Stimulated activated CD4-positive, alpha-beta T cell treated with anti-CD3 and anti-CD28 coated beads, Interleukin-12 subunit alpha, Interleukin-12 subunit beta, amount 100 ng/mL, for 24 hours (primary cell): ENCODE measurements around the gene ZBTB8OS.
A peak's percentile ranks its signal among the peaks of the same experiment; 100 is the strongest.
"Not testable (repeated sequence)": the region's sequence is repeated elsewhere in the genome, so short reads cannot be mapped to it uniquely, and the experiment has no call there.

Experiments used
- DNase-seq, 2 experiments: peaks; one replicate each; pipeline ENCODE4 v3.0.0-alpha.2; 2020; ENCODE audit warnings: low read depth in 2 of 2

ZBTB8OS gene

DNA sequence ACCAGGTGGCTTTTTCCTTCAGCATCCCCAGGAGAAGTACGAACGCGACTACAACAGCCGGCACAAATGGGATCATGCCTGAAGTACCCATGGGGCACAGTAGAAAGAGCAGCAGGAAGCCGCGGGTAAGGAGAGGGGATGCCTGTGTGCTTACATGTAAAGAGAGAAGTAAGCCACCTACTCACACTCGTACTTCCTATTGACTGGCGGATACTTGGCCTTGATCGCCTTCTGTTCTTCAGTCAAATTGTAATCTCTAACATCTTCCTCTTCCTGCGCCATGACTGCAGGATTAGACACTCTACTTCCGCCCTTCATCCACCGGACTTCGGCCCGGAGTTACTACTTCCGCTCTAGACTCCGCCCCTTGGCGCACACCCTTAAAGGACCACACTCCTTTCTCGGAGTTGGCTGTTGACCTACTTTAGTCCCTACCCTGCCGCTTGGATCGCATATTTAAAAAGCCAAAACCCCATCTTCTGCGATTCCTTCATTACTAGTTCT, at the start of gene ZBTB8OS:
Gene ZBTB8OS, minus strand, starts transcription at position 303 of the 504 bp plus-strand sequence. Its CDS starts 21 bp downstream, at position 282.
- DNase-seq: peak; percentile 66 to 81

- DNase-seq: not testable (repeated sequence)
Observed at GRCh38 chr1:32696996-32697395, 46.6 kb upstream of the ZBTB8OS start.

GRCh38 chr1:32696041-32696440, 45.7 kb upstream of the ZBTB8OS start:
- DNase-seq: no peak

- DNase-seq: no peak
Observed at GRCh38 chr1:32695098-32695904, 45.0 kb upstream of the ZBTB8OS start.

GRCh38 chr1:32693455-32694174, 43.3 kb upstream of the ZBTB8OS start:
- DNase-seq: no peak

DNA sequence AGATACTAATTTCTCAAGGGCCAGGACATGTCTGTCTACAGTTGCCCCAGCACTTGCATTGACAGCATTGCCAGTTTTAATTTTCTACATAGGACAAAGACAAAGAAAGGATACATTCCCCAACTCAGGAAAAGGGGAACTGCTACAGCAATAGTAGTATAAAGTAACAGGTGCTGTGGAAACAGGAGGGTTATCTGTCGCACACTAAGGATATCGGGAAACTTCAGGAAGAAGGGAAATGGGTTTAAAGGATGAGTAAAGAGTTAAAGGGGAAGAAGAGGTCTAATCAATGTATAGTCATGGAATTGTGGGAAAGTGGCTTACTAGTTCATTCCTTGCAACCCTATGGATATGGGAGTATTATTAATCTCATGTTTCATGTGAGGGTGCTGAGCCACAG, 36.0 kb upstream of the ZBTB8OS start:
- no peak for DNase-seq

DNA sequence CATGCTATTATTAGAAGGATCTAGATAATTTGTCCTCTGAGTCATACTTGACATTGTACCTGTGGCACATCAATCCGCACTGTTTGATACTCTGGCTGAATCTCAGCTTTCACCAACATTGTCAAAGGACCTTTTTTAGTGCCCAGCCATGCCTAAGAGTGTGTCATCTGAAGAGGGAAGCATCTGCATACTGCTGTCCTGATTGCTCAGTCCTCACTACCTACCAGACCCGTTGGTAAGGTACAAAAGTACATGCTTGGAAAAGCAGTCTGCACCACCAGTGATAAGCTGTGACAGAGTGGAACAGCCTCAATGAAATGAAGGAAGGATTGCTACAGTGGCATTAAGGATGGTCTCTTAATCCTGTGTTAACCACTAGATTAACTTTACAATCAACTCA, 35.1 kb upstream of the ZBTB8OS start:
- DNase-seq: no peak

- no peak for DNase-seq
Observed at GRCh38 chr1:32684167-32684811, 33.9 kb upstream of the ZBTB8OS start.

DNA sequence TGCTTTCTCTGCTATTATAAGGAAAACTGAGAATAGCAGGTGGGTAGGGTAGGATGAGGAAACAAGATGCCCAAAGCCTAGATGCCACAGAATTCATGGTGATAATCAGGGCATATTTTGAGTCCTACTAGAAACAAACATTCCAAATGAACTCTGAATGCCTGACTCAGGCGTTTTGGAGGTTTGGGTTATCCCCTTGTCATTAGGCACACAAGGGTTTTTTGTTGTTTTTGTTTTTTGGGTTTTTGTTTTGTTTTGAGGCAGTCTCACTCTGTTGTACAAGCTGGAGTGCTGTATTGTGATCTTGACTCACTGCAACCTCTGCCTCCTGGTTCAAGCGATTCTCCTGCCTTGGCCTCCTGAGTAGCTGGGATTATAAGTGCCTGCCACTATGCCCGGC, 33.0 kb upstream of the ZBTB8OS start:
- no peak for DNase-seq

GRCh38 chr1:32681999-32682398, 31.6 kb upstream of the ZBTB8OS start:
- no peak for DNase-seq

GRCh38 chr1:32681509-32681908, 31.2 kb upstream of the ZBTB8OS start:
- no peak for DNase-seq

DNA sequence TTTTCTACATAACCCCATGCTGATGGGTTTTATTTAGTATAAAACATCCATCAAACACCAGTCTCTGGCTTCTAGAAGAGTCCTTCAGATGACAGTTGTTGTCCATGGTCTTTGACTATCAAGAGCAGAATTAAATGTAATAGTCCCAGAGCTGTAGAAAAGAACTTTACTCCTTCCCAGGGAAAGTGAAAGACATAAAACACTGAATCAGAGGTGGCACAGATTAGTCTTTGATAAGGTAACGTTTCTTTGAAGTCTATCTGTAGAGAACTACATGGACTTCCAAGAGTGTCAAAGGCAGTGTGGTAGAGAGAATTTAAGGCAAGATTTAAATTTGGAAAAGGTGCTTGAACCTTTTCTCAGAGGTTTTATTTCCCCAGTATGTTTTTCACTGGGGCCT, 30.3 kb upstream of the ZBTB8OS start:
- no peak for DNase-seq

DNA sequence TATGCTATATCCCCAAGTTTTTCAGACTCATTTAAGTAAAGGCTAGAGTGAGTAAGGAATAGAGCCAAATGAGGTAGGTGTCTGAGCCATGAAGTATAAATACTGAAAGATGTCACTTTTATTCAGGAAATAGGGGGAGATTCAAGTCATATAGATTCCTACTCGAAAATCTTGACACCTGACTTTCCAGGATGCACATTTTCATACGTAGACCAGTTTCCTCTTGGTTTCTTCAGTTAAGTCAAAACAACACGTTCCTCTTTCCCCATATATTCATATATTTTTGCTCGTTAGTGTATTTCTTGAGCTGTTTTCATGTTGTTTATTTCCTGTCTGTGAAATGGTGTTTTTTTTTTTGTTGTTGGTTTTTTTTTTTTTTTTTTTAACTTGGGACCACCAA, 29.6 kb upstream of the ZBTB8OS start:
- DNase-seq: not testable (repeated sequence)

DNA sequence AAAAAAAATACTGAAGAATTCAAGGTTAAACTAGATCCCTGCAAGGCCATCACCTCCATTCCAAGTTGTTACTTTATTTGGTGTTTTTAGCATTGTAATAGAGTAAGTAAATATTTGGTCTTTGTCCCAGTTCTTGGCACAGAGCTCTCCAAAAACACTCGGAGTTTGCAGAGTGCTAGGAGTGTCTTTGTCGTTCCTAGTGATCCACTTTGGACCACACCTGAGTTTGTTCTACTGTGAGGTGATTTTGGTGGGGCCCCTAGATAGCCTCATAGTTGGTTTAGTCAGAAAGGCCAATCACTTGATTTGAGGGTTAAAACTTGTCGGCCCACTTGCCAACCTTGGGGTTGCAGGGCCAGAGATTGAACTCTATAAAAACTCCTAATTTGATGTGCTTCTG, 26.6 kb upstream of the ZBTB8OS start:
- no peak for DNase-seq

- DNase-seq: not testable (repeated sequence)
Observed at GRCh38 chr1:32668716-32669115, 18.4 kb upstream of the ZBTB8OS start.

- DNase-seq: no peak
Observed at GRCh38 chr1:32666901-32667566, 16.7 kb upstream of the ZBTB8OS start.

DNA sequence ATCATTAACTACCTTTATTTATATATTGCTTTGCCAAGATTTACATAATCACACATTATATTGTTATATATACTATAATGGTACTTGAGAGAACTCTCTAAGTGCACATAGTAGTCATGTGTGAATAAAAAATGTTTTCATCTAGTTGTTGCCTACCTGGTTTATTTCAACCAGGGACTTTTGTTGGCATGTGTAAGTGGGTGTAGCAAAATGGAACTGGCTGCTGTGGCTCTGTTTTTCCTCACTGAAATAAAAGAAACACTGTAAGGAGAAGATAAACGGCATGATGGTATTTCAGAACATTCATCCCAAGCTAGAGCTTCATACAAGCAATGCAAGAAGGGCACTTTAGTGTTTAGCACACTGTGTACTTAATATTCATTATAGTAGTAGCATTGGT, 15.6 kb upstream of the ZBTB8OS start:
- no peak for DNase-seq

DNA sequence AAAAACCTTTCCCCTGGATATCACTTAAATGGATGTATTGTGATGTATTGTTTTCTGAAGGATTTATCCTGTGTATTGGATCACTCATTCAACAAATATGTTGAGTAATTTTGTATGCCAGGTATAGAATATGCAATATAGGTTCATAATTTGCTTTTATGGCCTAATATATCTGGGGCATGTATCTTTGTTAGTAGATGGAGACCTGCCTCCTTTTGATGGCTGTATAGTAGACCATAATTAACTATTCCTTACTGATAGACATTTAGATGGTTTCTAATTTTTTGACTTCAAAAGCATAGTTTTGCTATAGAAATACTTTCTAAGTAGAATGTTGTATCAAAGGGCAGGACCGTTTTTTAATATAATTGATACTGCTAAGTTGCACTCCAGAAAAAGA, 9.2 kb upstream of the ZBTB8OS start:
- no peak for DNase-seq

DNA sequence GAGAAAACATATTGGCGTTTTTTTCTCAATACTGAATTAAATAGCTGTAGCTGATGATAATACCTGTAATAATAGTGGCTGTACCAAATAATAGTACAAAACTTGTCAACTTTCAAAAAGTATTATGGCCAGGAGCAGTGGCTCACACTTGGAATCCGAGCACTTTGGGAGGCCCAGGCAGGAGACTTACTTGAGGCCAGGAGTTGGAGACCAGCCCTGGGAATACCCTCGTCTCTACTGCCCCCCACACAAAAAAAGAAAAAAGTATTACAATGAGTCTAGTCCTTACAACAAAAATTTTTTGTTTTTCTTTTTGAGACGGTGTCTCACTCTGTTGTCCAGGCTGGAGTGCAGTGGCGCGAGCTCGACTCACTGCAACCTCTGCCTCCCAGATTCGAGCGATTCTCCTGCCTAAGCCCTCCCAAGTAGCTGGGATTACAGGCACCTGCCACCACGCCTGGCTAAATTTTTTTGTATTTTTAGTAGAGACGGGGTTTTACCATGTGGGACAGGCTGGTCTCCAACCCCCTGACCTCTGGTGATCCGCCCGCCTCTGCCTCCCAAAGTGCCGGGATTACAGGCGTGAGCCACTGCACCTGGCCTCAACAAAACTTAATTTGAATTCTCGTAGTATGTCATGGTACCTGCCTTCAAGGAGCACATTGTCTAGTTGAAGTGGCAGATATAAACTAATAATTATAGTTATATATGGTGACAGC, 2.1 kb upstream of the ZBTB8OS start:
- no peak for DNase-seq

DNA sequence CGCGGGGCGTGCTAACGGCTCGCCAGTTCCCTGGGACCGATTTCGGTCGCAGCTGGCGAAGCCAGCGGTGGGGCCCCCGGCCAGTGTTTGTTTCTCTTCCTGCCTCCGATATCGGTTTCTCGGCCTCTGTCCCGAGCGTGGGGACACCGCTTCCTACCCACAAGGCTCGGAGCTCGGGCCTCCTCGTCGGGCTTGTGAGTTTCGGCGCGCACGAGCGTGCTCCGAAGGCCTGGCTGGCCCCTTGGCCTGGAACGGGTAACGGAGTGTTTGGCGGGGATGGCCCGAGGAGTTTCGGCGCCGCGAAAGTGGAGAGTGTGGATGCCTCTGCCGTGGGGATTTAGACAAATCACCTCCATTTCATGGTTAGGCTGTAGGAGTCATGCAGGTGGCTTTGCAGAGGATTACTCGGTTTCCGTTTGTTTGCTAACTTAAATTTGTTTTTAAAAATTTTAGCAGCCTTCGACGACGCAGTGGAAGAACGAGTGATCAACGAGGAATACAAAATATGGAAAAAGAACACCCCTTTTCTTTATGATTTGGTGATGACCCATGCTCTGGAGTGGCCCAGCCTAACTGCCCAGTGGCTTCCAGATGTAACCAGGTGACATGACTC, 1.2 kb upstream of the ZBTB8OS start:
- DNase-seq: no peak
